Keratinocyte (primary cell): ENCODE results near the gene RHOBTB1. TPM values are rescaled to one million over a fixed set of nuclear protein-coding genes. Genes with fewer than 3 reads are reported as not detected.

ENCODE experiments used
- DNase-seq: peaks from one replicate; pipeline ENCODE4 v3.0.0-alpha.2; 2011; ENCODE audit warnings: low read depth, missing footprints, low spot score
- FAIRE-seq: peaks from 2 replicates; lab custom pipeline; 2011; peaks lifted over from hg19 to GRCh38; lab: Jason Lieb, UNC
- H2AFZ ChIP-seq: 2 replicates; pipeline ENCODE4 v1.6.0; 2012; ENCODE audit warnings: low read length, control low read depth, inconsistent platforms; ENCODE audit not compliant: control insufficient read depth
- H3K27ac ChIP-seq: 2 replicates; pipeline ENCODE4 v1.5.1; 2011; ENCODE audit warnings: low read length; ENCODE audit not compliant: control insufficient read depth, insufficient read depth
- H3K27me3 ChIP-seq: 3 replicates; pipeline ENCODE4 v1.6.0; 2011; ENCODE audit warnings: low read length; ENCODE audit not compliant: control insufficient read depth, insufficient read depth; ENCODE audit errors: extremely low read depth
- H3K36me3 ChIP-seq, 2 experiments: 2 replicates in 1 of 2; 3 replicates in 1 of 2; pipeline ENCODE4 v1.5.1; 2011; ENCODE audit warnings: low read length in 2 of 2, mild to moderate bottlenecking in 1 of 2; ENCODE audit not compliant: control insufficient read depth in 2 of 2, insufficient read depth in 2 of 2; ENCODE audit errors: extremely low read depth in 1 of 2
- H3K4me1 ChIP-seq: 3 replicates; pipeline ENCODE4 v1.5.1; 2011; ENCODE audit warnings: low read length; ENCODE audit not compliant: control insufficient read depth, insufficient read depth; ENCODE audit errors: extremely low read depth
- H3K4me2 ChIP-seq: 3 replicates; pipeline ENCODE4 v1.6.0; 2011; ENCODE audit warnings: low read depth, low read length; ENCODE audit not compliant: control insufficient read depth, insufficient read depth; ENCODE audit errors: extremely low read depth
- H3K4me3 ChIP-seq, 3 experiments: fragments of 200-600 bp in 1 of 3; sonication (generic) in 1 of 3; 2 replicates in 2 of 3; 3 replicates in 1 of 3; pipeline ENCODE4 v1.5.1; 2011 to 2016; ENCODE audit warnings: low read length in 3 of 3, mild to moderate bottlenecking in 3 of 3, control low read depth in 2 of 3, inconsistent platforms in 1 of 3, low read depth in 1 of 3, mixed read lengths in 1 of 3, mixed run types in 1 of 3, moderate library complexity in 1 of 3; ENCODE audit not compliant: control insufficient read depth in 2 of 3, insufficient read depth in 2 of 3; ENCODE audit errors: extremely low read depth in 1 of 3
- H3K79me2 ChIP-seq: 2 replicates; pipeline ENCODE4 v1.6.0; 2012; ENCODE audit warnings: low read length; ENCODE audit not compliant: control insufficient read depth, insufficient read depth
- H3K9ac ChIP-seq: 3 replicates; pipeline ENCODE4 v1.6.0; 2011; ENCODE audit warnings: low read length; ENCODE audit not compliant: control insufficient read depth, insufficient read depth; ENCODE audit errors: extremely low read depth
- H3K9me1 ChIP-seq: 3 replicates; pipeline ENCODE4 v1.6.0; 2011; ENCODE audit warnings: low read length; ENCODE audit not compliant: control insufficient read depth, insufficient read depth; ENCODE audit errors: extremely low read depth
- H3K9me3 ChIP-seq: 2 replicates; pipeline ENCODE4 v1.5.1; 2012; ENCODE audit warnings: low read depth, low read length; ENCODE audit not compliant: control insufficient read depth
- H4K20me1 ChIP-seq: 3 replicates; pipeline ENCODE4 v1.6.0; 2011; ENCODE audit warnings: low read length; ENCODE audit not compliant: control insufficient read depth, insufficient read depth; ENCODE audit errors: extremely low read depth
- CTCF ChIP-seq, 3 experiments: IDR thresholded peaks in 1 of 3; conservative IDR thresholded peaks in 1 of 3; optimal IDR thresholded peaks in 1 of 3; 2 replicates in 2 of 3; 3 replicates in 1 of 3; pipeline versions ENCODE3 to v1.5.1; 2011; ENCODE audit warnings: low read length in 3 of 3, mild to moderate bottlenecking in 3 of 3, moderate library complexity in 2 of 3, control low read depth in 1 of 3, inconsistent platforms in 1 of 3; ENCODE audit not compliant: insufficient read depth in 2 of 3; ENCODE audit errors: extremely low read depth in 1 of 3
- EZH2 ChIP-seq: IDR thresholded peaks from one replicate; pipeline ENCODE4 v1.6.1; 2012; ENCODE audit warnings: inconsistent platforms, mild to moderate bottlenecking, low read length, moderate library complexity
- dilution Hi-C: fragments of 300-500 bp; cut with MboI; formaldehyde crosslinking; loops from one replicate; pipeline ENCODE4 v1.7.0; 2020; ENCODE audit warnings: low sequenced_read_pairs; ENCODE audit not compliant: extremely low pct_ligation_motif_present
- polyA plus RNA-seq, 5 experiments: library from polyadenylated mRNA; depleted of rRNA in 3 of 5; stranded (reverse) in 3 of 5; stranded (forward) in 1 of 5; unstranded in 1 of 5; fragments of >200 nt; gene quantifications; 1 replicate in 1 of 5; 2 replicates in 3 of 5; 3 replicates in 1 of 5; pipeline versions ENCODE4 v1.2.1 to v1.2.3, GENCODE V29; 2011 to 2012; ENCODE audit warnings: missing spikeins in 2 of 5, low read depth in 1 of 5, low replicate concordance in 1 of 5

Gene RHOBTB1
- polyA plus RNA-seq, 1 donor (not counting 4 experiments of a cell fraction or from before 2014, with no cell fraction given): 4.6 TPM

- no peaks in the 10 kb centered on the region for H3K79me2 ChIP-seq
- dilution Hi-C loops: no loop called here
- H3K27me3 ChIP-seq: no peaks in the 10 kb centered on the region
- H3K4me2 ChIP-seq: no peak overlapping the region
- DNase-seq (no peak), FAIRE-seq (peak; percentile 41)
- no peak overlapping the region for H3K27ac ChIP-seq
- no peak overlapping the region for H2AFZ ChIP-seq
- TF ChIP-seq CTCF (optimal IDR thresholded peaks at IDR 0.05 in 1 of 3, IDR thresholded peaks at IDR 0.05 in 1 of 3, conservative IDR thresholded peaks at IDR 0.05 in 1 of 3; ENCODE audit: extremely low read depth in 1 of 3, insufficient read depth in 2 of 3, low read length in 3 of 3) (no peak), EZH2 (no peak)
- no peaks in the 10 kb centered on the region for H3K9me1 ChIP-seq
- H3K4me1 ChIP-seq: peaks cover 4% of the 10 kb centered on the region
- H3K9me3 ChIP-seq: no peaks in the 10 kb centered on the region
- H4K20me1 ChIP-seq: no peaks in the 10 kb centered on the region
- H3K4me3 ChIP-seq: no peak overlapping the region
- H3K36me3 ChIP-seq: no peaks in the 10 kb centered on the region
- H3K9ac ChIP-seq: no peak overlapping the region
Observed at GRCh38 chr10:60955316-60955715, 11.3 kb upstream of the RHOBTB1 start.

- FAIRE-seq: no peak
- H3K27ac ChIP-seq: no peak overlapping the region
- dilution Hi-C loops: no loop called here
Observed at GRCh38 chr10:60954035-60954434, 10.1 kb upstream of the RHOBTB1 start.

More at GRCh38 chr10:60954035-60954434, 10.1 kb upstream of the RHOBTB1 start:
- no peaks in the 10 kb centered on the region for H3K36me3 ChIP-seq
- H4K20me1 ChIP-seq: no peaks in the 10 kb centered on the region
- no peaks in the 10 kb centered on the region for H3K79me2 ChIP-seq
- no peaks in the 10 kb centered on the region for H3K27me3 ChIP-seq
- no peak for DNase-seq
- H3K4me3 ChIP-seq: no peak overlapping the region
- no peak overlapping the region for H3K4me2 ChIP-seq
- H2AFZ ChIP-seq: no peak overlapping the region
- H3K4me1 ChIP-seq: peaks cover 4% of the 10 kb centered on the region
- no peaks in the 10 kb centered on the region for H3K9me1 ChIP-seq
- no peak for TF ChIP-seq CTCF (optimal IDR thresholded peaks at IDR 0.05 in 1 of 3, IDR thresholded peaks at IDR 0.05 in 1 of 3, conservative IDR thresholded peaks at IDR 0.05 in 1 of 3; ENCODE audit: extremely low read depth in 1 of 3, insufficient read depth in 2 of 3, low read length in 3 of 3)
- no peak for TF ChIP-seq EZH2
- H3K9me3 ChIP-seq: no peaks in the 10 kb centered on the region
- H3K9ac ChIP-seq: no peak overlapping the region
